Esophagus muscularis mucosa (tissue), 4 donors: Measurements from ENCODE around the gene SDHC. TPM values are rescaled to one million over a fixed set of nuclear protein-coding genes. Genes with fewer than 3 reads are reported as not detected.

Source experiments
- DNase-seq: peaks from one replicate; pipeline ENCODE4 v3.0.0-alpha.2; 2017; ENCODE audit errors: extremely low spot score
- H3K27ac ChIP-seq, 4 donors: fragments of 200-600 bp; sonication (generic); replicated peaks in 1 of 4; 1 replicate in 3 of 4; 2 replicates in 1 of 4; pipeline ENCODE4 v1.5.1; 2016 to 2019; ENCODE audit warnings: mild to moderate bottlenecking in 1 of 4
- H3K27me3 ChIP-seq, 4 donors: fragments of 200-600 bp; sonication (generic); one replicate each; pipeline versions ENCODE4 v1.5.1 to v1.6.0; 2016 to 2019
- H3K36me3 ChIP-seq, 4 donors: fragments of 200-600 bp; sonication (generic); one replicate each; pipeline ENCODE4 v1.5.1; 2016 to 2019
- H3K4me1 ChIP-seq, 4 donors: fragments of 200-600 bp; sonication (generic); one replicate each; pipeline ENCODE4 v1.5.1; 2016 to 2019
- H3K4me3 ChIP-seq, 4 donors: fragments of 200-600 bp; sonication (generic); 1 replicate in 2 of 4; 2 replicates in 2 of 4; pipeline ENCODE4 v1.5.1; 2016 to 2019; ENCODE audit warnings: mild to moderate bottlenecking in 4 of 4, moderate library complexity in 1 of 4
- H3K9me3 ChIP-seq, 4 donors: fragments of 200-600 bp; sonication (generic); 1 replicate in 3 of 4; 2 replicates in 1 of 4; pipeline ENCODE4 v1.5.1; 2016 to 2019
- CTCF ChIP-seq, 3 experiments: fragments of 200-600 bp in 2 of 3; fragments of 450-650 bp in 1 of 3; sonication (generic) in 2 of 3; IDR thresholded peaks; one replicate each; pipeline ENCODE4 v1.5.1; 2017 to 2019; ENCODE audit warnings: antibody characterized with exemption in 3 of 3, mild to moderate bottlenecking in 2 of 3, moderate library complexity in 1 of 3
- EP300 ChIP-seq: sonication (generic); formaldehyde crosslinking; IDR thresholded peaks from one replicate; pipeline ENCODE4 v1.6.1; 2017; ENCODE audit warnings: antibody characterized with exemption
- POLR2A ChIP-seq: fragments of 450-650 bp; IDR thresholded peaks from one replicate; pipeline ENCODE4 v1.6.1; 2017; ENCODE audit warnings: antibody characterized with exemption, moderate library complexity, mild to moderate bottlenecking, low read depth
- POLR2AphosphoS5 ChIP-seq, 2 donors: sonication (generic); formaldehyde crosslinking; IDR thresholded peaks; one replicate each; pipeline ENCODE4 v1.6.1; 2017; ENCODE audit warnings: antibody characterized with exemption in 2 of 2
- WGBS: methylation state at CpG from one replicate; pipeline ENCODE4 v1.1.5; 2018; 5-methylcytosine and 5-hydroxymethylcytosine counted together
- intact Hi-C: fragments of 100-400 bp; cut with DNase I; formaldehyde crosslinking; loops from one replicate; pipeline ENCODE4 v1.15.1; 2023
- total RNA-seq, 4 donors: library from RNA; depleted of rRNA; stranded (reverse); fragments of >200 nt; gene quantifications; one replicate each; pipeline versions ENCODE4 v1.1.0 to v1.2.1, GENCODE V29; 2016

Gene SDHC, protein sequence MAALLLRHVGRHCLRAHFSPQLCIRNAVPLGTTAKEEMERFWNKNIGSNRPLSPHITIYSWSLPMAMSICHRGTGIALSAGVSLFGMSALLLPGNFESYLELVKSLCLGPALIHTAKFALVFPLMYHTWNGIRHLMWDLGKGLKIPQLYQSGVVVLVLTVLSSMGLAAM
- 10 to 100 TPM; 18.7 to 64.8 (median 30.1) TPM for total RNA-seq

- under 1% methylated on average over 38 of the region's 45 CpGs for WGBS
- H3K4me3 ChIP-seq: peak within 1 kb of the TSS; percentile 76 to 87 (median 84)
- H3K27ac ChIP-seq: peak within 1 kb of the TSS; percentile 91 to 94 (median 92)
- no peaks in the 10 kb centered on the region for H3K9me3 ChIP-seq
- peaks cover 19 to 28% (median 23%) of the 10 kb centered on the region in 4 donors for H3K4me1 ChIP-seq
- intact Hi-C loops: no loop called here
- TF ChIP-seq POLR2AphosphoS5 (IDR thresholded peaks at IDR 0.05) (peak; percentile 95 to 97), EP300 (no peak), CTCF (IDR thresholded peaks at IDR 0.05) (peak in 1 of 3 experiments; percentile 12), POLR2A (peak; percentile 79)
- peaks cover 0 to 9% (median 6%) of the 10 kb centered on the region in 4 donors for H3K36me3 ChIP-seq
- DNase-seq: peak; percentile 97
- peaks cover 0 to 8% (median 0%) of the 10 kb centered on the region in 4 donors for H3K27me3 ChIP-seq
Measured at GRCh38 chr1:161314201-161314981, at the start of gene SDHC. Gene SDHC (plus strand): TSS chr1:161314381. CDS start chr1:161314406, 25 bp downstream.

DNA sequence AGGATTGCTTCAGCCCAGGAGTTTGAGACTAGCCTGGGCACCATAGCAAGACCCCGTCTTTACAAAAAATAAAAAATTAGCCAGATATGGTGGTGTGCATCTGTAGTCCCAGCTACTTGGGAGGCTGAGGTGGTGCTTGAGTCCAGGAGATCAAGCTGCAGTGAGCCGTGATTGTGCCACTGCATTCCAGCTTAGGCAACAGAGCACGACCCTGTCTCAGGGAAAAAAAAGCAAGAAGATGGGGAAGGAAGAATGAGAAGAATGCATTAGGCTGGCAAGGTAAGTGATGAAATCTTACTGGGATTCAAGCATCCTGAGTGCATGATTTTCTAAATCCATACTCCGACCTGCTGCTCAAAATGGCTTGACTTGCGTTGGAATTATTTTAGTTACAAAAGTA lies 48.9 kb upstream of the SDHC start:
- H3K4me1 ChIP-seq: peaks cover 12 to 43% (median 33%) of the 10 kb centered on the region in 4 donors
- H3K36me3 ChIP-seq: no peaks in the 10 kb centered on the region
- no peak overlapping the region for H3K27ac ChIP-seq
- no peaks in the 10 kb centered on the region for H3K9me3 ChIP-seq
- intact Hi-C loops: no loop called here
- 75% methylated on average over 5 of the region's 5 CpGs for WGBS
- H3K4me3 ChIP-seq: no peak overlapping the region
- TF ChIP-seq CTCF (IDR thresholded peaks at IDR 0.05) (no peak), POLR2AphosphoS5 (IDR thresholded peaks at IDR 0.05) (no peak), POLR2A (no peak), EP300 (no peak)
- H3K27me3 ChIP-seq: peaks cover 0 to 9% (median under 1%) of the 10 kb centered on the region in 4 donors
- DNase-seq: no peak

DNA sequence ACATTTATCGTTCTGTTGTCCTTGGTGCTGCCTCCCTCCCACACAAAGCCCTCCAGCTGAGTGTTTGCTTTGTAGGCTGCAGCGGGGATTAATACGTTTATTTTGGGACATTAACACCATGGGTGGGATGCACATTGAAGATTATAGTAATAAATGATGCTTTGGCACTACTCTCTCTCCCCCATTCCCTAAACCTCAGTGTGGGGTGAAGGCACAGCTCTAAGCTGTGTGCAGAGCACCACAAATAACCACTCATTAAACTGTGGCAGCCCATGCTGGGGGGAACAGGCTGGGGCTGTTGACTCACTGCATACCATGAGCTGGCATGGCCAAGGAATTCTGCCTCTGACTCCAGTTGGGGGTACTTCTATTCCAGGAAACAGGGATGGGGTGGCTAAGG lies 48.0 kb upstream of the SDHC start:
- intact Hi-C loops: no loop called here
- TF ChIP-seq POLR2AphosphoS5 (IDR thresholded peaks at IDR 0.05) (no peak), EP300 (no peak), POLR2A (no peak), CTCF (IDR thresholded peaks at IDR 0.05) (no peak)
- 41% methylated on average over 3 of the region's 3 CpGs for WGBS
- Histone ChIP-seq H3K27ac (peak overlapping the region in 3 of 4 donors; percentile 11 to 64 (median 28)), H3K4me1 (peaks cover 12 to 34% (median 26%) of the 10 kb centered on the region in 4 donors), H3K4me3 (no peak overlapping the region), H3K27me3 (no peaks in the 10 kb centered on the region), H3K9me3 (no peaks in the 10 kb centered on the region), H3K36me3 (no peaks in the 10 kb centered on the region)
- DNase-seq: no peak

- H3K9me3 ChIP-seq: no peaks in the 10 kb centered on the region
- no peak for DNase-seq
- 57% methylated on average over 2 of the region's 2 CpGs for WGBS
- peak overlapping the region in 3 of 4 donors; percentile 11 to 64 (median 28) for H3K27ac ChIP-seq
- no peaks in the 10 kb centered on the region for H3K36me3 ChIP-seq
- intact Hi-C loops: no loop called here
- H3K27me3 ChIP-seq: no peaks in the 10 kb centered on the region
- no peak for TF ChIP-seq CTCF (IDR thresholded peaks at IDR 0.05)
- TF ChIP-seq POLR2A: no peak
- TF ChIP-seq EP300: no peak
- no peak for TF ChIP-seq POLR2AphosphoS5 (IDR thresholded peaks at IDR 0.05)
- H3K4me3 ChIP-seq: no peak overlapping the region
- peaks cover 12 to 28% (median 20%) of the 10 kb centered on the region in 4 donors for H3K4me1 ChIP-seq
Measured at GRCh38 chr1:161266836-161267235, 47.3 kb upstream of the SDHC start.
